NCI-H2196 (cell line): ENCODE results near the gene SEMA4D.
A peak's percentile ranks its signal among the peaks of the same experiment; 100 is the strongest.
"Not testable (repeated sequence)": the region's sequence is repeated elsewhere in the genome, so short reads cannot be mapped to it uniquely, and the experiment has no call there.

Experiments used
- DNase-seq: peaks from one replicate; lab custom pipeline; 2025; ENCODE audit not compliant: unreplicated experiment; lab: John Stamatoyannopoulos, UW

SEMA4D gene

GRCh38 chr9:89482901-89483361 lies 15.0 kb downstream of the SEMA4D start:
- DNase-seq: peak; percentile 11

- DNase-seq: no peak
These were observed 15.7 kb downstream of the SEMA4D start for GRCh38 chr9:89482056-89482851.

GRCh38 chr9:89481538-89481915 lies 16.4 kb downstream of the SEMA4D start:
- DNase-seq: no peak

GRCh38 chr9:89480825-89481537 lies 16.9 kb downstream of the SEMA4D start:
- no peak for DNase-seq

GRCh38 chr9:89480372-89480771 lies 17.5 kb downstream of the SEMA4D start:
- not testable (repeated sequence) for DNase-seq

- DNase-seq: not testable (repeated sequence)
These were observed 18.3 kb downstream of the SEMA4D start for GRCh38 chr9:89479669-89480011.

GRCh38 chr9:89478821-89479668 lies 18.9 kb downstream of the SEMA4D start:
- DNase-seq: no peak

GRCh38 chr9:89477811-89478630 lies 19.9 kb downstream of the SEMA4D start:
- DNase-seq: peak; percentile 31

GRCh38 chr9:89477384-89477783 lies 20.5 kb downstream of the SEMA4D start:
- DNase-seq: no peak

- DNase-seq: no peak
These were observed 21.4 kb downstream of the SEMA4D start for GRCh38 chr9:89476546-89476945.

GRCh38 chr9:89475891-89476440 lies 21.9 kb downstream of the SEMA4D start:
- no peak for DNase-seq

GRCh38 chr9:89474939-89475338 lies 23.0 kb downstream of the SEMA4D start:
- DNase-seq: no peak

- DNase-seq: peak; percentile 39
These were observed 24.0 kb downstream of the SEMA4D start for GRCh38 chr9:89473762-89474469.

- not testable (repeated sequence) for DNase-seq
These were observed 26.1 kb downstream of the SEMA4D start for GRCh38 chr9:89471796-89472320.

- no peak for DNase-seq
These were observed 26.5 kb downstream of the SEMA4D start for GRCh38 chr9:89471390-89471789.

- no peak for DNase-seq
These were observed 27.6 kb downstream of the SEMA4D start for GRCh38 chr9:89470224-89470839.

GRCh38 chr9:89469003-89469402 lies 28.9 kb downstream of the SEMA4D start:
- DNase-seq: no peak

- DNase-seq: no peak
These were observed 29.5 kb downstream of the SEMA4D start for GRCh38 chr9:89468281-89468960.

GRCh38 chr9:89467278-89467625 lies 30.7 kb downstream of the SEMA4D start:
- DNase-seq: no peak
